HepG2 (cell line): ENCODE measurements around the gene EP300. TPM values are rescaled to one million over a fixed set of nuclear protein-coding genes. Genes with fewer than 3 reads are reported as not detected.

Experiments
- ATAC-seq: fragments of 200-7000 bp; cut with Tn5 transposase; 3 replicates; pipeline ENCODE4 v1.9.1; 2020; ENCODE audit warnings: mild to moderate bottlenecking, moderate library complexity
- BruUV-seq: library from RNA; stranded (reverse); fragments of 400-500 nt; replicated peaks from 2 replicates; lab custom pipeline; 2021; lab: Mats Ljungman, UMichigan
- CTCF ChIA-PET: fragments of 300-600 bp; formaldehyde crosslinking; extraction: SDS; loops from one replicate; lab custom pipeline; 2021; ENCODE audit warnings: low total read pairs, inconsistent platforms, low intra/inter-chr PET ratio; lab: Yijun Ruan, JAX
- POLR2A ChIA-PET: fragments of 350-600 bp; sonication (Branson Sonifier 250); formaldehyde crosslinking; loops from one replicate; lab custom pipeline; 2020; ENCODE audit warnings: antibody characterized with exemption, inconsistent platforms; lab: Yijun Ruan, JAX
- DNase-seq: peaks from one replicate; pipeline ENCODE4 v3.0.0-alpha.2; 2015; ENCODE audit warnings: low spot score
- FAIRE-seq: peaks from 3 replicates; lab custom pipeline; 2011; peaks lifted over from hg19 to GRCh38; lab: Jason Lieb, UNC
- H2AFZ ChIP-seq: one replicate; pipeline ENCODE4 v1.6.1; 2011; ENCODE audit warnings: low read length, inconsistent platforms
- H3K27ac ChIP-seq: fragments of 300-600 bp; 3 replicates; pipeline ENCODE4 v1.8.0; 2011; ENCODE audit warnings: mixed run types, mild to moderate bottlenecking, mixed read lengths, low read length, inconsistent platforms; ENCODE audit not compliant: insufficient read depth; ENCODE audit errors: extremely low read length
- H3K27me3 ChIP-seq, 2 experiments: fragments of 200-600 bp in 1 of 2; 2 replicates in 1 of 2; 3 replicates in 1 of 2; pipeline versions ENCODE4 v1.6.0 to v1.8.0; 2011; ENCODE audit warnings: low read length in 2 of 2, mild to moderate bottlenecking in 2 of 2, moderate library complexity in 2 of 2, inconsistent platforms in 1 of 2; ENCODE audit not compliant: insufficient read depth in 2 of 2, control insufficient read depth in 1 of 2
- H3K36me3 ChIP-seq, 2 experiments: fragments of 200-600 bp in 1 of 2; replicated peaks in 1 of 2; 2 replicates in 1 of 2; 3 replicates in 1 of 2; pipeline versions ENCODE4 v1.5.1 to v1.8.0; 2011; ENCODE audit warnings: low read length in 2 of 2, inconsistent platforms in 1 of 2; ENCODE audit not compliant: insufficient read depth in 2 of 2, control insufficient read depth in 1 of 2
- H3K4me1 ChIP-seq: 2 replicates; pipeline ENCODE4 v1.5.1; 2012; ENCODE audit warnings: low read length, inconsistent platforms; ENCODE audit not compliant: insufficient read depth
- H3K4me2 ChIP-seq: 2 replicates; pipeline ENCODE4 v1.6.0; 2011; ENCODE audit warnings: low read depth, low read length, inconsistent platforms
- H3K4me3 ChIP-seq, 3 experiments: fragments of 200-600 bp in 1 of 3; sonication (generic), shearing (Covaris generic) in 1 of 3; replicated peaks in 1 of 3; 2 replicates each; pipeline ENCODE4 v1.5.1; 2011 to 2016; ENCODE audit warnings: low read length in 3 of 3, inconsistent platforms in 2 of 3, low read depth in 2 of 3, mild to moderate bottlenecking in 2 of 3, control low read depth in 1 of 3, mixed read lengths in 1 of 3; ENCODE audit not compliant: insufficient read depth in 1 of 3
- H3K79me2 ChIP-seq: one replicate; pipeline ENCODE4 v1.6.1; 2011; ENCODE audit warnings: low read length, inconsistent platforms; ENCODE audit not compliant: insufficient read depth
- H3K9ac ChIP-seq: 2 replicates; pipeline ENCODE4 v1.6.0; 2011; ENCODE audit warnings: mild to moderate bottlenecking, low read depth, low read length, inconsistent platforms; ENCODE audit not compliant: insufficient read depth
- H3K9me3 ChIP-seq: 2 replicates; pipeline ENCODE4 v1.5.1; 2012; ENCODE audit warnings: mild to moderate bottlenecking, low read length
- H4K20me1 ChIP-seq: 2 replicates; pipeline ENCODE4 v1.6.0; 2011; ENCODE audit warnings: inconsistent platforms, mild to moderate bottlenecking, low read length, moderate library complexity; ENCODE audit not compliant: insufficient read depth
- CBX5 ChIP-seq: sonication (generic); formaldehyde crosslinking; IDR thresholded peaks from 2 replicates; pipeline ENCODE4 v1.4.0; 2020; ENCODE audit warnings: missing genetic modification reagents, borderline replicate concordance
- DBP ChIP-seq: sonication (generic); formaldehyde crosslinking; IDR thresholded peaks from 2 replicates; pipeline ENCODE4 v1.4.0; 2020; ENCODE audit warnings: missing genetic modification reagents; ENCODE audit errors: not compliant biosample characterization
- DR1 ChIP-seq: sonication (generic); formaldehyde crosslinking; IDR thresholded peaks from 2 replicates; pipeline ENCODE4 v1.8.0; 2021; ENCODE audit warnings: mild to moderate bottlenecking, missing genetic modification reagents, inconsistent platforms
- HES4 ChIP-seq: sonication (generic); formaldehyde crosslinking; IDR thresholded peaks from 2 replicates; pipeline ENCODE4 v1.9.0; 2021; ENCODE audit warnings: mild to moderate bottlenecking, missing genetic modification reagents, borderline replicate concordance
- HNF4A ChIP-seq: sonication (generic); formaldehyde crosslinking; IDR thresholded peaks from 2 replicates; pipeline ENCODE4 v1.4.0; 2020; ENCODE audit warnings: missing genetic modification reagents
- NFKB2 ChIP-seq: sonication (generic); formaldehyde crosslinking; IDR thresholded peaks from 2 replicates; pipeline ENCODE4 v1.4.0; 2020; ENCODE audit warnings: missing genetic modification reagents, borderline replicate concordance
- NFRKB ChIP-seq: fragments of 450-650 bp; IDR thresholded peaks from 2 replicates; pipeline ENCODE4 v1.6.1; 2017
- TRAFD1 ChIP-seq: sonication (generic); formaldehyde crosslinking; IDR thresholded peaks from 2 replicates; pipeline ENCODE4 v1.5.1; 2020; ENCODE audit warnings: missing genetic modification reagents, mild to moderate bottlenecking, borderline replicate concordance
- ZBTB46 ChIP-seq: sonication (generic); formaldehyde crosslinking; IDR thresholded peaks from 2 replicates; pipeline ENCODE4 v1.4.0; 2020; ENCODE audit warnings: mild to moderate bottlenecking, missing genetic modification reagents, borderline replicate concordance
- ZC3H13 ChIP-seq: sonication (generic); formaldehyde crosslinking; IDR thresholded peaks from 2 replicates; pipeline ENCODE4 v1.8.1; 2023; ENCODE audit warnings: mild to moderate bottlenecking, missing genetic modification reagents, moderate library complexity
- ZMYM3 ChIP-seq: sonication (generic); formaldehyde crosslinking; IDR thresholded peaks from 2 replicates; pipeline ENCODE4 v1.5.1; 2020; ENCODE audit warnings: mild to moderate bottlenecking, missing genetic modification reagents
- ZNF350 ChIP-seq: sonication (generic); formaldehyde crosslinking; IDR thresholded peaks from 2 replicates; pipeline ENCODE4 v1.4.0; 2020; ENCODE audit warnings: mild to moderate bottlenecking, low read depth, missing genetic modification reagents, borderline replicate concordance
- ZNF546 ChIP-seq: sonication (generic); formaldehyde crosslinking; conservative IDR thresholded peaks from 2 replicates; pipeline ENCODE4 v1.8.1; 2023; ENCODE audit warnings: mild to moderate bottlenecking, missing genetic modification reagents
- ZNF549 ChIP-seq: sonication (generic); formaldehyde crosslinking; IDR thresholded peaks from 2 replicates; pipeline ENCODE4 v1.5.0; 2020; ENCODE audit warnings: missing genetic modification reagents
- ZNF773 ChIP-seq: sonication (generic); formaldehyde crosslinking; IDR thresholded peaks from 2 replicates; pipeline ENCODE4 v1.4.0; 2020; ENCODE audit warnings: missing genetic modification reagents, borderline replicate concordance
- whole genome bisulfite sequencing: methylation state at CpG from one replicate; pipeline ENCODE4 v1.1.6; 2017; ENCODE audit warnings: low lambda C conversion rate; 5-methylcytosine and 5-hydroxymethylcytosine counted together
- in situ Hi-C: cut with HindIII; loops from 2 replicates; pipeline ENCODE4 v1.10.0; 2017; ENCODE audit warnings: low pct_unique_long_range_greater_than_20kb; ENCODE audit not compliant: extremely low pct_ligation_motif_present
- intact Hi-C: fragments of 100-400 bp; cut with micrococcal nuclease; formaldehyde crosslinking; loops from one replicate; pipeline ENCODE4 v1.10.0; 2022; ENCODE audit not compliant: unreplicated experiment
- polyA plus RNA-seq, 8 experiments: library from polyadenylated mRNA; depleted of rRNA in 3 of 8; stranded (reverse) in 7 of 8; unstranded in 1 of 8; fragments of >200 nt; fragmentation: Illumina TruSeq in 4 of 8; extraction: Trizol in 4 of 8; gene quantifications; 2 replicates each; pipeline versions ENCODE4 v1.2.1 to v1.2.3, GENCODE V29; 2011 to 2016; ENCODE audit warnings: low read depth in 4 of 8, missing spikeins in 1 of 8, mixed read lengths in 1 of 8; ENCODE audit not compliant: insufficient read depth in 1 of 8
- total RNA-seq, 5 experiments: library from RNA; depleted of rRNA; stranded (reverse); fragments of >200 nt; fragmentation: Illumina TruSeq; extraction: Trizol; gene quantifications; 2 replicates each; pipeline ENCODE4 v1.2.3, GENCODE V29; 2016; ENCODE audit warnings: low read depth in 1 of 5

The EP300 gene
- total and polyA plus RNA-seq, 2 of the 13 experiments (the other 11 are each of a cell fraction or from before 2014, with no cell fraction given): 13.6 to 14.9 TPM

GRCh38 chr22:41201141-41201540 lies 108.7 kb downstream of the EP300 start (continued):
- TF ChIP-seq TRAFD1 (CRISPR knock-in tag) (no peak), ZNF549 (CRISPR knock-in tag) (no peak)
- TF ChIP-seq, all 625 proteins: peak for 0

- FAIRE-seq: no peak
- CTCF ChIA-PET: no interaction called here
Observed at GRCh38 chr22:41203118-41203517, 110.7 kb downstream of the EP300 start.

GRCh38 chr22:41204066-41204465 lies 111.7 kb downstream of the EP300 start:
- Histone ChIP-seq H3K36me3 (peaks cover 0 to 5% of the 10 kb centered on the region in 2 experiments; a peak in 1 of 5 replicates), H3K4me3 (no peak overlapping the region), H3K27ac (no peak overlapping the region), H4K20me1 (no peaks in the 10 kb centered on the region), H3K79me2 (peaks cover 11% of the 10 kb centered on the region), H2AFZ (no peak overlapping the region), H3K9me3 (no peaks in the 10 kb centered on the region), H3K4me1 (peaks cover 41% of the 10 kb centered on the region), H3K9ac (no peak overlapping the region), H3K4me2 (no peak overlapping the region), H3K27me3 (peaks cover 0 to 2% of the 10 kb centered on the region in 2 experiments; a peak in 2 of 5 replicates)
- no peak for ATAC-seq
- in situ Hi-C loops: no loop called here
- WGBS: 30% methylated on average over 6 of the region's 6 CpGs
- CTCF ChIA-PET: no interaction called here
- DNase-seq: no peak
- BruUV-seq: no TSS peak
- POLR2A ChIA-PET: no interaction called here
- FAIRE-seq: no peak
- intact Hi-C loops: no loop called here
- TF ChIP-seq ZNF350 (no peak), ZBTB46 (CRISPR knock-in tag) (no peak), CBX5 (CRISPR knock-in tag) (no peak), NFRKB (no peak), DR1 (CRISPR knock-in tag) (no peak), HES4 (no peak), ZC3H13 (CRISPR knock-in tag) (no peak), ZNF773 (CRISPR knock-in tag) (no peak), NFKB2 (CRISPR knock-in tag) (no peak), DBP (CRISPR knock-in tag) (no peak)

More at GRCh38 chr22:41203118-41203517, 110.7 kb downstream of the EP300 start:
- H3K27me3 ChIP-seq: peaks cover 0 to 2% of the 10 kb centered on the region in 2 experiments; a peak in 2 of 5 replicates
- no peaks in the 10 kb centered on the region for H3K9me3 ChIP-seq
- no peak for ATAC-seq
- TF ChIP-seq ZMYM3 (CRISPR knock-in tag) (peak; percentile 58; the same call in 1 of the 2 replicates), HNF4A (0 out of 2 replicates have a peak, but pooled peaks have one; percentile 11), ZNF546 (CRISPR knock-in tag) (no peak)
- H3K36me3 ChIP-seq: no peaks in the 10 kb centered on the region
- H2AFZ ChIP-seq: no peak overlapping the region
- in situ Hi-C loops: no loop called here
- no peak overlapping the region for H3K9ac ChIP-seq
- DNase-seq: no peak
- POLR2A ChIA-PET: no interaction called here
- H4K20me1 ChIP-seq: no peaks in the 10 kb centered on the region
- intact Hi-C loops: no loop called here
- no TSS peak for BruUV-seq
- no peak overlapping the region for H3K4me2 ChIP-seq
- peaks cover 51% of the 10 kb centered on the region for H3K4me1 ChIP-seq
- no peak overlapping the region for H3K4me3 ChIP-seq
- H3K27ac ChIP-seq: no peak overlapping the region
- H3K79me2 ChIP-seq: peaks cover 11% of the 10 kb centered on the region
- 54% methylated on average over 2 of the region's 2 CpGs for WGBS
